ENCODE results near the gene ALDOB.

DNA sequence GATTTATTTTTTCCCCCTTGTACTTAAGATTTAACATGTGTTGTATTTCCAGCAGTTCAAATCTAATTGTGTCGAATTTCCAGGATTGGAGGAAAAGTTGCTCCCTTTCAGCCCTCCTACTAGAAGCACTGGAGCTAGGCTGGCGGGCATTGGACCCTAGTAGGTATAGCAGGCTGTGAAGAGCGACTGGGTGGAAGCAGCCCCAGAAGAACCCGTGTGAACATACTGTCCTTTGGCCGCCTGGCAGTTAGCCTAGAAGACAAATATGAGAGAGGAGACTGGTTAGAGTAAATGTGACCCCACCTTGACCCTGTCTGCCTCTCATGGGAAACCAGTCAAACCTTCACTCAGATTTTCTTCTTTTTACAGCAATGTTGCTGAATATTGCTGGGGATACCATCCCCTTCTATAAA lies 13.9 kb downstream of the ALDOB start:
- TF ChIP-seq, protein P1, sequence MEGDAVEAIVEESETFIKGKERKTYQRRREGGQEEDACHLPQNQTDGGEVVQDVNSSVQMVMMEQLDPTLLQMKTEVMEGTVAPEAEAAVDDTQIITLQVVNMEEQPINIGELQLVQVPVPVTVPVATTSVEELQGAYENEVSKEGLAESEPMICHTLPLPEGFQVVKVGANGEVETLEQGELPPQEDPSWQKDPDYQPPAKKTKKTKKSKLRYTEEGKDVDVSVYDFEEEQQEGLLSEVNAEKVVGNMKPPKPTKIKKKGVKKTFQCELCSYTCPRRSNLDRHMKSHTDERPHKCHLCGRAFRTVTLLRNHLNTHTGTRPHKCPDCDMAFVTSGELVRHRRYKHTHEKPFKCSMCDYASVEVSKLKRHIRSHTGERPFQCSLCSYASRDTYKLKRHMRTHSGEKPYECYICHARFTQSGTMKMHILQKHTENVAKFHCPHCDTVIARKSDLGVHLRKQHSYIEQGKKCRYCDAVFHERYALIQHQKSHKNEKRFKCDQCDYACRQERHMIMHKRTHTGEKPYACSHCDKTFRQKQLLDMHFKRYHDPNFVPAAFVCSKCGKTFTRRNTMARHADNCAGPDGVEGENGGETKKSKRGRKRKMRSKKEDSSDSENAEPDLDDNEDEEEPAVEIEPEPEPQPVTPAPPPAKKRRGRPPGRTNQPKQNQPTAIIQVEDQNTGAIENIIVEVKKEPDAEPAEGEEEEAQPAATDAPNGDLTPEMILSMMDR (IDR thresholded peaks at IDR 0.05; ENCODE audit: extremely low read depth in 1 of 2, insufficient read depth in 1 of 2, low read depth in 1 of 2, low read length in 2 of 2): no peak
- TF ChIP-seq POLR2AphosphoS5 (IDR thresholded peaks at IDR 0.05; ENCODE audit: insufficient read depth, low read depth, low read length): no peak
